Measurements from ENCODE around the gene HOXD13.

The HOXD13 gene

GRCh38 chr2:176106581-176107539 lies 14.3 kb downstream of the HOXD13 start, which contains the start of gene HOXD11:
Gene HOXD11, plus strand, starts transcription at chr2:176107280. Its CDS starts 76 bp downstream, at chr2:176107356.
- DNase-seq, result no peak

- DNase-seq, result no peak
These were observed 15.2 kb downstream of the HOXD13 start for GRCh38 chr2:176107731-176108181.

DNA sequence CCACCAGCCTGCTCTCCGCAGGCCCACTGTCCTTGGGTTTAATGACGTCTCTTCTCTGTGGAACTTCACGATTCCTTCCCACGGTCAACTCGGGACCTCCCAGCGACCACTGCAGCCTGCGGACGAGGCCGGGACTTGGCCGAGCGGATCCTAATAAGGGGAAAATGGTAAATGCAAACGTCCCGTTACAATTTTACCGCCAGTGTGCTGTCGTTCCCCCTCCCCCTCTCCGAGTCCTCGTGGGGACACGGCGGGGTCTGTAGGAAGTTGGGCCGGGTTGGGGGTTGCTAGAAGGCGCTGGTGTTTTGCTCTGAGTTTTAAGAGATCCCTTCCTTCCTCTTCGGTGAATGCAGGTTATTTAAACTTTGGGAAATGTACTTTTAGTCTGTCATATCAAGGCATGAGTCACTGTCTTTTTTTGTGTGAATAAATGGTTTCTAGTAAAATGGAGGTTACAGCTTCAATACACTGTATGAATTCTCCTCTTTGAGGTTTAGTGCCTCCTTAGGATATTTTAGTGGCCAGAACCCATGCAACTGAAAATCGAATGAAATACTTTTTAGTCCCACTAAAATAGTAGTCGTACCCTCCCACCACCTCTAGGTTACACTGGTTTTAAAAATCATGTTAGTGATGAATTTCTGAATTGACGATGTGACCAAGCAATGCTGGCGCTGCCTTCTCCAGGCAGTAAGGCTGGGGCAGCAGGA lies 16.8 kb downstream of the HOXD13 start:
- DNase-seq, result no peak

- no peak for DNase-seq
These were observed 17.4 kb downstream of the HOXD13 start for GRCh38 chr2:176109946-176110345.

DNA sequence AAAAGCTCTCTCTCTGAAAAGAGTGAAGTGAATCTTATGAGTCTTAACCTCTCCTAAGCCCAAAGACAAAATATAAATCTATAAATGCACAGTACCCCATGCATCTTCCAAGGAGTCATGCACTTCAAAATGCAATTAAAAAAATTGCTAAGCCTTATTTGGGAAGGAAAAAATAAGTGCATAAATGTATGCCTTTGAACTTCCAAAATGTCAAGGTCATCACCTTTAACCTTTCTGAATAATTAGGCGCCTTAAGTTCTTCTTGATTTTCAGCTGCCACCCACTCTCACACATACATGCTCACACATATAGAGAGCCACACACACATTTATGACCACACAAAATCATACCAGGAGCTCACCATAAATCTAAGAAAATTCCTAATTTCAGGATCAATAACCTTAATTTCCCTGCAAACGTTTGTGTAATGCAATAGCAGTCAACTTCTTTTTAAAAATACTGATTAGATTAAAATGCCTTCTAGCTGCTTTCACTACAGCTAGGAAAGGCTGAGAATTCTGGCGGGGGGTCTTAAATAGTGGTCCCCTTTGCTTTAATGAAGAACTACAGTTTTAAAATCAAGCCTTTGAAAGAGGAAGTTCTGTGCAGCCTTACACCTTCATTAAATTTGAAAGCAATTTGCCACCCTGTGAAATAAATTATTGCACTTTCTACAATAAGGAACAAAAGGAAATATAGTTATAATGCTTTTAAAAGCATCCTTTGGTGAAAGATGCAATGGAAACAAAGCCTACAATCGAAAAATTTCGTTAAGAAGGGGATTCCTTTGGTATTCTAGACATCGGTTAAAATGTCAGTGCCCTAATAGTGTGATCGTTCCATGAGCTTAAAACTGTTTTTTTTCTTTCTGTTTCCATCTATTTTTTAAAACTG lies 18.1 kb downstream of the HOXD13 start:
- DNase-seq, result no peak

- no peak for DNase-seq
These were observed 18.8 kb downstream of the HOXD13 start for GRCh38 chr2:176111309-176111663.

GRCh38 chr2:176111846-176112374 lies 19.4 kb downstream of the HOXD13 start:
- no peak for DNase-seq

- DNase-seq, result no peak
These were observed 20.1 kb downstream of the HOXD13 start for GRCh38 chr2:176112375-176113302.

DNA sequence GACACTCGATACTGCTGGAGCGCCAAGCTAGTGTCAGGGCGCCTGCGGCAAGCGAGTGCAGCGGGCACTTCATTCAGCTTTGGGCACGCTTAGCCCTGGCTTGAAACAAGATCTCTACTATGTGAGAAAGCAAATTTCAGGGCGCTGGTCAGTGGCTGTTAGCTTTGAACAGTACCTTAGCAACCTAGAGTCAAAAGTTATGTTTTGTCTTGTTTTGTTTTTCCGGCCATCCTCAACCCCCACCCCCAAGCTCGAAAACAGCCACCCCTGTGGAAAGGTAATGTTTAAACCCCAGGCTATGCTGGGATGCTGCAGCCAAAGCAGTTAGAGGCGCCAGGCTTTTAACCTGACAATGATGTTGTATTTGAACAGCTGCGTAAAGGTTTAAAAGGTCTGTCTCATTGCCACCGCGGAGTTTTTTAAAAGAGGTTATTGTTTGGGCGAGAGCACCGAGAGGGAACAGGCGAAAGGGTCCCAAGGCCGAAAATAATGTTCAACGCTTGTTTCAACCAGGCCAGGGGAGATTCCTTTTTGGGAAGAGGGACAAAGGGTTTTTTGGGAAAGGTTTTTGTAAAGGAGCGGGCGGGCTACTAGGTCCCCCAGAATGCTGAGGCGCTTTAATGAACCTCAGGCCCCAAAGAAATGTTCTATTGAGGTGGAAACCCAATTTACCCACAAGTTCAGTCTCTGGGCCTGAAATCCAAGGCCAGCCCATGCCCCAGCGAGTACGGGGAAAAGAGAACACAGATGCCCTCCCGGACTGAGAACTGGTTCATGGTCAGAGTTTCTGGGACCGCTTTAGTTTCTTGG lies 21.8 kb downstream of the HOXD13 start:
- DNase-seq, result no peak

DNA sequence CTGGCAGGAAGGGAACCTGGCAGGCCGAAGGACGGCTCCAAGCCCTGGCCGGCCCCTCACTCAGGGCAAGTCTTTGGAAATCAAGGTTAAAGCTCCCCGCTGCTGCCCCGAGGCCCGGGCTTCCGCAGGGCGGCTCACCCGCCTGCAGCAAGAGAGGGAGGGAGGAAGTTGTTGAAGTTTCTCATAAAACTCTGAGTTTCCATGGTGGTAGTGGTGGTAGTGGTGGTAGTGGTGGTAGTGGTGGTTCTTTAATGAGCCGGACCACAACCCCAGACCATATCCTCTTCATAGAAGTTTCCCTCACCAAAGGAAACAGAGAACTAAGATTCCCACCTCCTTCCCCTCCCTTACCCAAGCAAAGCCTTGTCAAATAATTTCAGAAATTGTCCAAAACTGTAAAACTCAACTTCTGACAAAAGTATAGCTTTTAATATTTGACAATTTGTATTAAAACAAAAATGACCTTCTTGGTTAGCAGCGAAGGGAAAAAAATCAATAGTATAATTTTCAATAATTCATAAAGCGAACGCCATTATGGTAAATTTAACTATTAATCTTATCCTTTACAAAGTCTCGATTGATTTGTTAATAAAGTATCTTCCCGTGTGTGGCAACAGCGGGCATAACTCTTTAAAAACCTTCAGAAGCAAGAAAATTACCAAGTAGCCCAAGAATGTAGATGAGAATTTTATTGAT lies 22.6 kb downstream of the HOXD13 start:
- DNase-seq, result no peak

DNA sequence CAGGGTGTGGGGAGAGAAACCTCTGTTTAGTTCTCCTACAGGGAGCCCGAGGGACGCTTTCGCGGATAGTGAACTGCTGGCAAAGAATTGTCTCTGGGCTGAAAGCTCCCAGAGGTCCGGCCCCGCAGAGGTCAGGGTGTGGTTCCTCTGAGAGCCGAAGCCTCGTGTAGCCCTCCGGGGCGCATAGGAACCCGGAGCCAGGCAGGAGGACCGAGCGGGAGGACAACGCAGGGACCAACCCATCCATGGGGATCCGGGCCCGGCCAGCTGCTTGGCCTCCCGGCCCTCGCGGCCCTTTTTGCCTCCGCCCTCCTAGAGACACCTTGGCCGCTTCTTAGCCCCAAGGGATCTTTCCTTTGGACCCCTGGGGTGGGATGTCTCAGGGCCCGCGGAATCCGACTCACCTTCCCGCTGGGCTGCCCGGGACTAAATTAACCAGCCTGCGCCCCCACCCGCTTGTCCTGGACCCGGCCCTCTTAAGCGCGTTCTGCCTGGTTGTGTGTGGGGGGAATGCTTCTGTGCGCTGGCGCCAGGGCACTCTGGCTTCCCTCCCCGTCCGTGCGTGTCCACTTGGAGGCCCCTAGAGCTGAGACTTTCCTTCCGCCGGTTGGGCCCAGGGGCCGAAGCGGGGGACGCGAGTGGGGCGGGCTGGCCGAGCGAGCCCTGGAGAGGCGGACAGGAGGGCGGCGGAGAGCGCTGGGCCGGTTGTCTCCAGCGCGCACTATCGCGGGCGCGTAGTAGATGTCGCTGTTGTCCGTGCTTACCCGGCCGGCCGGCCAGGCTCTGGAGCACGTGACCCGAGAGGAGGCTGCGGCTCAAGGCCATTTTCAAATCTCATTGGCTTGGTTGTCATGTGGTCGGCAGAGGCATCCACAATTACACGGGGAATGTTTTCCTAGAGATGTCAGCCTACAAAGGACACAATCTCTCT lies 23.6 kb downstream of the HOXD13 start, which contains the start of gene HOXD10:
Gene HOXD10, plus strand, starts transcription at position 896 of the 931 bp plus-strand sequence. CDS start 56 bp downstream, outside the sequence.
- DNase-seq, result no peak

DNA sequence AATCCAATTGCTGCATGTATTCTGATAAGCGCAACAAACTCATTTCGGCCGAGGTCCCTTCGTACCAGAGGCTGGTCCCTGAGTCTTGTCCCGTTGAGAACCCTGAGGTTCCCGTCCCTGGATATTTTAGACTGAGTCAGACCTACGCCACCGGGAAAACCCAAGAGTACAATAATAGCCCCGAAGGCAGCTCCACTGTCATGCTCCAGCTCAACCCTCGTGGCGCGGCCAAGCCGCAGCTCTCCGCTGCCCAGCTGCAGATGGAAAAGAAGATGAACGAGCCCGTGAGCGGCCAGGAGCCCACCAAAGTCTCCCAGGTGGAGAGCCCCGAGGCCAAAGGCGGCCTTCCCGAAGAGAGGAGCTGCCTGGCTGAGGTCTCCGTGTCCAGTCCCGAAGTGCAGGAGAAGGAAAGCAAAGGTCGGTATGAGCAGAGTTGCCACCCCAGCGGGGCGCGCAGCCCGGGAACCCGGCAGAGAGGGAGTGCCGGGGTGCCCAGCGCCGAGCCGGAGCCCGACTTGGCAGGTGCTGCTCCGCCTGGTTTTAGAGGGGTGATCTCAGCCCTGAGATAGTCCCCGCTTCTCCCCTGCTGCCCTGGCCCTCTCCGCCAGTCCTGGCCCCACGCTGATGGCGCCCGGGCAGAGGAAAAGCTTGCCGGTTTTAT lies 24.8 kb downstream of the HOXD13 start:
- DNase-seq, result no peak

DNA sequence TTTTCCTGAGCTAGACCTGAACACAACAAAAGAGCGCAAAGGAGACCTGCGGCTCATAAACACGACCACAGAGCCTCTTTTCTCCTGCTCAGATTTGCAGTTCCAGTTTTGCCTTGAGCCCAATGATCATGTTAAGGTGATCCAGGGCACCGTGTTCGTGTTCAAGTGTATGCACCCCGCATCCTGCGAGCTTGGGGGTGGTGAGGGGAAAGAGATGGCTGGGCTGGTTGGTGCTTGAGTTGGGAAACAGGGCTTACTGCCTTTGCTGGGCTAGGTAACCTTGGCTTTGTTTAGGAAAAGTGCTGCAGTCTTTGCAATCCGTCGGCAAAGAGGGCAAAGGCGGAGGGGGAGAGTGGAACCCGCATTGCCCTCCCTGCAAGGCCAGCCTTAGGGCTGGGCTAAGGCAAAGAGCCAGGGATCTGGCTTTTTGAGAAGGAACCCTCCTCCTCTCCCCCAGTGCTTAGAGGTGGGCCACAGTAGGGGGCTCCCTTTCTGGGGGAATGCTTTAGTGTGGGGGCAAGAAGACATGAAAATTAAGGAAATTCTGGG lies 25.4 kb downstream of the HOXD13 start:
- DNase-seq, result no peak

DNA sequence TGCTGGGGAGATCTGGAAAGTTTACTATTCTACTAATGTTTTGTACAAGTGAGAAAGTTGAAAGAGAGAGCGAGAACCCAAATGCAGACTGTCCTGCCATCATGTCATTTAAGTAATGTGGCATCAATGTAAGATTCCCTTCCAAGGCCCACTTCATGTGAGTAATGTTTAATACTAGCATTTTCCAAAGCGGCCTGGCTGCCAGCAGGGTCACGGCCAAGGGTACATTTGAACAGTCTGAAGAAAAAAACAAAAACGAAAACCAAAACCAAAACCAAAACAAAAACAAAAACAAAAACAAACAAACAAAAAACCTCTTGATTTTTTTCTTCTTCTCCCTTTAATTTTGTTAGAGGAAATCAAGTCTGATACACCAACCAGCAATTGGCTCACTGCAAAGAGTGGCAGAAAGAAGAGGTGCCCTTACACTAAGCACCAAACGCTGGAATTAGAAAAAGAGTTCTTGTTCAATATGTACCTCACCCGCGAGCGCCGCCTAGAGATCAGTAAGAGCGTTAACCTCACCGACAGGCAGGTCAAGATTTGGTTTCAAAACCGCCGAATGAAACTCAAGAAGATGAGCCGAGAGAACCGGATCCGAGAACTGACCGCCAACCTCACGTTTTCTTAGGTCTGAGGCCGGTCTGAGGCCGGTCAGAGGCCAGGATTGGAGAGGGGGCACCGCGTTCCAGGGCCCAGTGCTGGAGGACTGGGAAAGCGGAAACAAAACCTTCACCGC lies 26.2 kb downstream of the HOXD13 start:
- DNase-seq, result no peak

DNA sequence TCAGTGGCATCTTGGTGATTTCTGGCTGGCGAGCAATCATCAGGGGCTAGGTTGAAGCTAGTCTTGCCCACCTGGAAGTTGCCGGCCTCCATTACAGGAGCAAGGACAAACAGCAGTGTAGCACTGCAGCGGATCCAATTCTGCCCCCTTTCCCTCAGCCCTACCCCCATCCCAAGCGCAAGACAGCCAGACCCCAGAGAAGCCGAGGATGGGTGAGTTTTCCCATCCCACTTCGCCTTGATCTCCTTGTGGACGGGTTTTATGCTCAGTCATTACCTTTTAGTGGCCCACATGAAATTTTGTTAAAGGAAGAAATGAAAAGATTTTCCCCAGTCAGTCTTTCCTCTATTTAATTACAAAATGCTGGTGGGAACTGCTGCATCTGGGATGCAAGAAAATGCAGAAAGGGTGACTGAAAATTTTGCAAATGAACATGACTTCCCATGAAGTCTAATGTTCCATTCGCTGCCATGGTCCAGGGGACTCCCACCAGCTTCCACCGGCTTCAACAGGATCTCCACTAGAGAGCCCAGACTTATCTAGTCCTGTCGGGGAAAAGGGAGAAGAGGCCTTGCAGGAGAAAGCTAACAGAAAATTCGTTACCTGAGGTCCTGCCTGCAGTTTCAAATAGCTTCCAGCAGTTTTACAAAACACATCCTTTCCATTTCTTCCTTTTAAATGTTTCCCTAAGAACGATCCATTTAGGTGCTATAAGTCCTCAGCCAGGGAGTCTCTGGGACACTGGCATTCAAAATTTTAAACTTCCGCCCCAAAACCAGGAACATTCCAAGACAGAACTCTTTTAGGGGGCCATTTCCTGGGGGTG lies 28.1 kb downstream of the HOXD13 start:
- no peak for DNase-seq

Data from CD4-positive, alpha-beta T cell treated with Interleukin-4 for 1 hour (primary cell).